Measurements from ENCODE around the gene TULP4.

DNA sequence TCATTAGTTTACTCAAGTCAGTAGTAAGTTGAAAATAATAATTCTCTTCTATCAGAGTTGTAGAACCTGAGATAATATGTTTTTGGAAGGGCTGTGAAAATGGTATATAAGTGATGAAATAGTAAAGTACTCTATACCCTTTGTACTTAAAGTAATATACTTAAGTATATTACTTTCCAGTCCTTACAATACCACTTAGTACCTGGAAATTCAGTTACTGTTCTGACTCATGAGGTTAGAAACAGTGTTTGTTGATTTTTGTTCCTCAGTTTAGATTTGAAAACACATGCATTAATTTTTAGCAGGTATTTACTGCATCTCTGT lies 10.1 kb downstream of the TULP4 start:
- TF ChIP-seq YY1 (tag by site-specific recombination; IDR thresholded peaks at IDR 0.05) (no peak), ZNF146 (tag by site-specific recombination; IDR thresholded peaks at IDR 0.05) (no peak), ZNF510 (tag by site-specific recombination; IDR thresholded peaks at IDR 0.05; ENCODE audit: insufficient replicate concordance) (no peak)
- TF ChIP-seq, protein P1, sequence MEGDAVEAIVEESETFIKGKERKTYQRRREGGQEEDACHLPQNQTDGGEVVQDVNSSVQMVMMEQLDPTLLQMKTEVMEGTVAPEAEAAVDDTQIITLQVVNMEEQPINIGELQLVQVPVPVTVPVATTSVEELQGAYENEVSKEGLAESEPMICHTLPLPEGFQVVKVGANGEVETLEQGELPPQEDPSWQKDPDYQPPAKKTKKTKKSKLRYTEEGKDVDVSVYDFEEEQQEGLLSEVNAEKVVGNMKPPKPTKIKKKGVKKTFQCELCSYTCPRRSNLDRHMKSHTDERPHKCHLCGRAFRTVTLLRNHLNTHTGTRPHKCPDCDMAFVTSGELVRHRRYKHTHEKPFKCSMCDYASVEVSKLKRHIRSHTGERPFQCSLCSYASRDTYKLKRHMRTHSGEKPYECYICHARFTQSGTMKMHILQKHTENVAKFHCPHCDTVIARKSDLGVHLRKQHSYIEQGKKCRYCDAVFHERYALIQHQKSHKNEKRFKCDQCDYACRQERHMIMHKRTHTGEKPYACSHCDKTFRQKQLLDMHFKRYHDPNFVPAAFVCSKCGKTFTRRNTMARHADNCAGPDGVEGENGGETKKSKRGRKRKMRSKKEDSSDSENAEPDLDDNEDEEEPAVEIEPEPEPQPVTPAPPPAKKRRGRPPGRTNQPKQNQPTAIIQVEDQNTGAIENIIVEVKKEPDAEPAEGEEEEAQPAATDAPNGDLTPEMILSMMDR (tag by site-specific recombination; IDR thresholded peaks at IDR 0.05), result no peak

Data from HEK293 (cell line).